Hepatic stellate cell (primary cell): Measurements from ENCODE around the gene C1QTNF8.

ENCODE experiments used
- DNase-seq: peaks from one replicate; pipeline ENCODE4 v3.0.0; 2011; ENCODE audit warnings: low spot score

The C1QTNF8 gene

DNA sequence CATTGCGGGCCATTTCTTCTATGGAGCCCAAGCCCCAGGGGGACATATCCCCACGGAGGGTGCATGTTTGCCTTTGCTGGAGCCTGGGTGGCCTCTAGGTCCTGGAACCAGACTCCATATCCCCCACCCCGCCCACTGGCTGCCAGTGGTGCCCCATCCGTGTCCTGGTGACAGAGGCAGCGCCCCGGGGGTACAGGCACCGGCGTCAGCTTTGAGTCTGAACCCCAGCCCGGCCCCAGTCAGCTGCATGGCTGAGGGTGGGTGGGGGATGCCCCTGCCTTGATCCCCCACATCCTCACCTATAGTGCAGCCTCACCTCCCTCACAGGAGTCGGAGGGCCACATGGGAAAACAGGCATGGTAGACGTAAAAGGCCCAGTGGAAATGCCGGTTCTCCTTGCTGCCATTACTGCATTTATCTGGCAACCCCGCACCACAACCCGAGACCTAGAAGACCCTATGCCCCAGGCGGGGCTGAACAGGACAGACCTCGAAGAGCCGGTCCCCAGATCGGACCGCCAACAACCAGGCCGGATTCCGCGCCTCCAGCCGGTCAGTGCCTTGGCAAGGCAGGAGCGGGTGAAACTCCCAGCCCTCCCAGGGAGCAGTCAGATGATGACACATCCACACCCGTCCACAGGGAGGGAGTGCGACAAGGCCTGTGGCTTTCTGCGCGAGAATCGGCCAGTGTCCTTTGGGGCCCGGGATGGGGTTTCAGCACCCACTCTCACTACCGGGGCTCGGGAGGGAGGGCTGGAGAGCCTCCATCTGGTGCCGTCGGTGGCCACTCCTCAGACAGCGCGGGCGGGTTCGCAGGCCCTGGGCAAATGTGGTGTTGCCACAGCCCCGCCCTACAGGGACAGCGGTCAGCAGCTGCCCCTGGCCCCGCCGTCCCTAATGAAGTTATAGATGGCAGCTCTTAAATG is 35.4 kb downstream of the C1QTNF8 start:
- DNase-seq: no peak

DNA sequence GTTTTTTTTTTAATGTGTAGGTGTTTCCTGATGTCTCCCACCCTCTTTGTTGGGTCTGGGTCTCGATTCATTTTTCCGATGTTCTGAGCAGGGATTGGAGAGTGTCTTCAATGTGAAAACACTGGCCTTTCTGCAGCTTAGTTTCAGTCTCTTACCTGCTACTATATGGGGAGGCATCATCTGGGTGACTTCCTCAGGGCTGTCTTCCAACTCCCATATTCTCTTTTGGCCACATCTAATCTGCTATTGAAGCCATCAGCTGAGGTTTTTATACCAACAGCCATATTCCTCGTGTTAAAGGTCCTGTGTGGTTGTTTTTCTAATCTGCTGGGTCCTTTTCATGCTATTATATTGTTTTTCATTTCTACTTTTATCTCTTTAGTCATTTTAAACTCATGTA is 36.7 kb downstream of the C1QTNF8 start:
- no peak for DNase-seq

DNA sequence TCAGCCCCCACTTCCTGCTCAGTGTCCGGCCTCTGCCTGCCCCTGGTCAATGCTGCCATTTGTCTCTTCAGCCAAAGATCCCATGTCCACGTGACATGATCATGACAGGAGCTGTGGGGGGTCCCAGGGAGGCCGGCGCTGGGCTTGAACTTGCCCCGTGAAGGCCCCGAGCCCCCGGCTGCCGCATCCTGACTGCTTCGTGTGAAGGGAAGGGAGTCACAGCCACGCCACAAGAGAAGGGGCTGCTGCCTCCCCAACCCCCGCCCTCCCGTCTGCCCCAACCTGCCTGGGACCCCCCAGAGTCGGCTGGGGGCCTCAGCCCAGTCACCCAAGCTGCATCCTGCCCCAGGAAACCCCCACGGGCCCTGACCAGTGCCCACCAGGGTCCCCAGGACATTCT is 37.8 kb downstream of the C1QTNF8 start:
- DNase-seq: no peak

DNA sequence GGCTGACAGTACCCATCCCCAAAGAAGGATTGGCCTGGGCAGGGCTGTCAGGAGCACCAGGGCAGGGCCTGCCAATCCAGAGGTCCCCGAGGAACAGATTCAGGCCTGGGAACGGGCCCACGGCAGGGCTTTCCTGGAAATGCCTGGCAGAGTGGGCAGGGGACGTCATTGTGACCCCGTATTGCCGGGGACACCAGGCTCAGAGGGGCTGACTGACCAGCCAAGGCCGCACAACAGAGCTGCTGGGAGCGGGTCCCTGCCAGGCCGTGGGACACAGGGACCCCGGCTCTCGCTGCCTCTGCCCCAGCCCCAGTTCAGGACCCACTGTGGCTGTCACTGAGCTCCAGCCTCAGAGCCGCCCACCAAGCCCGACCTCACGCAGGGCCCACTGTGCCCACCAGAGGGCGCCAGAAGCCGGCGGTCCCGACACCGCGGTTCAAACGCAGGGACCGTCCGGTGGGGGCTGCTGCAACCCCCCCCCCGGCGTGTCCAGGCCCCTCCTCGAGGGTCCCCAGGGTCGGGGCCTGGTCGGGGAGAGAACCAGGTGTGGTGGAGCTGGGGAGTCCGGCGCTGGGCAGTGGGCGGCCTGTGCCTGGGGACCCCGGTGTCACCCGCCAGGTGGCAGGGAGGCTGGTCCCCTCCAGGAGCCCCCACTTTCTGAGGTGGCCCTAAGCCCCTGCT is 38.7 kb downstream of the C1QTNF8 start:
- peak; percentile 74 for DNase-seq

DNA sequence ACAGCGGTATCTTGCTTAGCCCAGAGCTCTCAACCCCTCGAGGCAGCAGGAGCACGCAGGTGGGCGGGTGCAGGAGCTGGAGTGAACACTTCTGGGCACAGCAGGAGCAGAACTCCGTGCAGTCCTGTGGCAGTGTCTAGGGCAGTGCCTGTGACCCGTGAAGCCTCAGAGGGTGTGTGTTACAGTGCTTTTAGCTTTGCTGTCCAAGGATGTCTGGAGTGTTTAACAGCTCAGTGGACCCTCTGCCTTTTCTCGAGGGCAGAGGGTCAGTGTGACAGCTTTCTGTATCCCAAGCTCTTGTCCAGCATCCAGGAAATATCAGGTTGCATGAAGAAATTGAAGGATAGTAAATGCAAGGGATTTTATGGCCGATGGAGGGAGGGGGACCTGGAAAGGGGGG is 39.8 kb downstream of the C1QTNF8 start:
- no peak for DNase-seq

GRCh38 chr16:1055557-1055924 is 40.5 kb downstream of the C1QTNF8 start:
- DNase-seq: no peak

GRCh38 chr16:1054660-1055556 is 41.1 kb downstream of the C1QTNF8 start:
- DNase-seq: peak; percentile 87

DNA sequence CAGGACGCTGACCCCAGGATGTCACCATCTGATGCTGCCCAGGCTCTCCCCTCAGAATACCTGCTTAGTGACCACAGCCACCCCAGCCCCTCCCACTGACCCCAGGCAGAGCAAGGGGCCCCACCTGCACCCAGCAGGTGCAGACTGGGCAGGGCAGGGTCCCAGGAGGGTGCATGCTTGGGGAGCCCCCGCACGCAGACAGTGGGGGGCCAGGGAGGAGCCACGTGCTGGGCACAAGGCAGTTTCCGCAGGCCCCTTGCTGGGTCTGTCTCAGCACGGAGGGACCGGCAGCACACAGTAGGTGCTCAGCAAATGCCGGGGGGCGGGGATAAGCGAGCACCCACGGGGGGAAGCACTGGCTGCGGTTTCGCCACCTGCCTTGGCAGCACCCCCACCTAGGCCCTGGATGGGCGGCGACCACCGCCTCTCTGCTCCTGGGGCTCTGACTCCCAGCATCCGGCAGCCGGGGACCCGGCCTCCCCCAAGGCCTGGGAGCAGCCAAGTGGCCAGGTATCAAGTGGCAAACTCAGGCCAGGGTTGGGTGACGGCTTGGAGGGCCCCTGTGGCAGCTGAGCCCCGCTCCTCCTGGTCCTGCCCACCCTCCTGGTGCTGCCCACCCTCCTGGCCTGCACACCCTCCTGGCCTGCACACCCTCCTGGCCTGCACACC is 42.2 kb downstream of the C1QTNF8 start:
- DNase-seq: no peak

DNA sequence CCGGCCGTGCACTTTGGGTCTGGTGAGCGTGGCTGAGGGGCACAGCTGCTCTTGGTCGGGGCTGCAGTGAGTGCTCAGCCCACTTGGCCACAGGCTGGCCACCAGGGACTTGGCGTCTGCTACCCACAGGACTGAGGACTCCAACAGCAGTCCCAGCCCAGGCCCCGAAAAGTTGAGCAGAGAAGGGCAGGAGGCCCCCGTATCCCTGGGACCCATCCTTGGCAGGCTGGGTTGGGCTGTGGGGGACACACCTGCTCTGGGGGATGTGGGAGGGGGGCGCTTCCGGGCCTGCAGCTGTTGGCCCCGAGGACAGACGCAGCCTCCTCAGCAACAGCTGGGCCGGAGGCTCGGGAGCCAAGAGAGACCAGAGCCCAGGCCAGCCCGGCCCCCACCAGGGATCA is 42.9 kb downstream of the C1QTNF8 start:
- no peak for DNase-seq

DNA sequence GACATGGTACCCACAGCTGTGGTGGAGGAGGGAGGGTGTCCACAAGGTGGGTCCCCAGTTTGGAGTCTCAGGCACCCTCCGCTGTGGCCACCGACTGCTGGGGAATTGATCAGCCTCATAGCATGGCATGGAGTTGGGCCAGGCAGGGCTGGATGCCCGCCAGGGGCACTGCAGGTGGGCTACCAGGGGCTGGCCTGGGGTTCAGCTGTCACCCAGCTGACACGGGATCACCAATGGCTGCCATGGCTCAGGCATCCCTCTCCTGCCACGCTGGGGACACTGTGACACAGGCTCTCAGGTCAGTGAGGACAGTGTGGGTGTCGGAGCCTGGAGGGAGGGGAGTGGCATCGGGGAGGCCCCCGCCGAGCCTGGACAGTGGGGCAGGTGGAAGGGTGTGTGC is 43.3 kb downstream of the C1QTNF8 start:
- DNase-seq: no peak

GRCh38 chr16:1051446-1051845 is 44.6 kb downstream of the C1QTNF8 start:
- no peak for DNase-seq

DNA sequence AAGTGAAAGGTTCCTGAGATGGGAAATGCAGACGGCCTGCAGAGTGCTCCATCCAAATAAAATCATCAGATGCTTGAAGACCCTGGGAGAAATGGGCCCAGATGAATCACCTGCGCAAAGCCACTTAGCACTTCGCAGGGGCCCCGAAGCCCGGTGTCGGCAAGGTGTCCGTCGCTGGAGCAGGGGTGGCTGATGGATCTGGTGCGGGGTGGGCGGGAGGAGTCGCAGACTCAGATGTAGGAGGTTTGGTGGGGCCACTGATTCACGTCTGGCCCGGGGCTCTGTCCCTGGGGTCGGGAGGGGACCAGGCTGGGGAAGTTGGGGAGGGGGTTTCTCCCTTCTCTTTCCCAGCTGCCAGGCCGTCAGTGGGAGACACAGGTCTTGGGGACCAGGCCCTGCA is 45.1 kb downstream of the C1QTNF8 start:
- no peak for DNase-seq

- no peak for DNase-seq
Observed at GRCh38 chr16:1050516-1050915, 45.5 kb downstream of the C1QTNF8 start.

- no peak for DNase-seq
Observed at GRCh38 chr16:1049976-1050247, 46.1 kb downstream of the C1QTNF8 start.

GRCh38 chr16:1049113-1049975 is 46.7 kb downstream of the C1QTNF8 start:
- DNase-seq: no peak

DNA sequence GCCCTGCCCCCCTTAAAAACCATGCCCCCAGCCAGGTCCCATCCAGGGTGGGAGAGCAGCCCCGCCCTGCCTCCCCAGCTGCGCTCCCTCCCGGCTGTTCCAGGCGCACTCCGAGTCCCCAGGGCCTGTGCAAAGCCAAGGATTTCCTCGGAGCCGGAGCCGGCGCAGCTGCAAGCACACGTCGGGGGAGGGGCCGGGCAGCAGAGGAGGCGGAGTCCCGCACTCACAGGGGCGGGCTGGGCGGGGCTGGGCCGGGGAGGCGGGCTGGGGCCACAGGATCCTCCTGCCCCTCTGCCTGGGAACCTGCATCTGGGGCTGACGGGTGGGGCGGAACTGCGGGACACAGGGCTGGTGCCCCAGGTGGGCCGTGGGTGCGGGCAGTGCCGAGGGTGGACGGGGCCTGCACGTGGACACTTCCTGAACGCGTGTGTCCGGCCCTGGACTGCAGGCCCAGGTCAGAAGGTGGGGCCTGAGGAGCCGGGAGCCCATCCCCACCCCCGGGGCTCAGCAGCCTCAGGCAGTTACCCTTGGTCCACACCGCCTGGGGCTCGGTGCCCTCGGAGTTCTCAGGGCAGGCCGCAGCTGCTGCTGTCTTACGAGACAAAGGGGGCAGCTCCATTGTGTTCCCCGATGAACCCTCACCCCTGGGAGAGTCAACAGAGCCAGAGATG is 47.5 kb downstream of the C1QTNF8 start:
- DNase-seq: peak; percentile 76

- no peak for DNase-seq
Observed at GRCh38 chr16:1047801-1048200, 48.2 kb downstream of the C1QTNF8 start.

DNA sequence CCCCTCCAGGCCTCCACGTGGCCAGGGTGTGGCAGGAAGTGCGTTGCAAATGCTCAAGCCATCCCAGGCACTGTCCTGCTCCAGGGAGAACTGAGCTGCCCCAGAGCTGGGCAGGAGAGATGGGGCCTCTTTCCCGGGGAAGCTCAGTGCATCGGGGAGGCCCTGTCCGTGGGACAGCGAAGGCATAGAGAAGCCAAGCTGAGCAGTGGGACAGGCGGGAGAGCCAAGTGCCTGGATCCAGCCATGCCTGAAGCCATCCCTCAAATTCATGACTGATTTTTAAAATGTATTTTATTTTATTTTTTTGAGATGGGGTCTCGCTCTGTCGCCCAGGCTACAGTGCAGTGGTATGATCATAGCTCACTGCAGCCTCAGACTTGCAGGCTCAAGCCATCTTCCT is 48.9 kb downstream of the C1QTNF8 start:
- no peak for DNase-seq

- no peak for DNase-seq
Observed at GRCh38 chr16:1045993-1046911, 49.8 kb downstream of the C1QTNF8 start.
